Measurements from ENCODE around the gene STAT4. TPM values are rescaled to one million over a fixed set of nuclear protein-coding genes. Genes with fewer than 3 reads are reported as not detected.

The STAT4 gene
- total RNA-seq, 4 donors from 2014 or later: 1.0 to 6.6 (median 4.4) TPM

DNA sequence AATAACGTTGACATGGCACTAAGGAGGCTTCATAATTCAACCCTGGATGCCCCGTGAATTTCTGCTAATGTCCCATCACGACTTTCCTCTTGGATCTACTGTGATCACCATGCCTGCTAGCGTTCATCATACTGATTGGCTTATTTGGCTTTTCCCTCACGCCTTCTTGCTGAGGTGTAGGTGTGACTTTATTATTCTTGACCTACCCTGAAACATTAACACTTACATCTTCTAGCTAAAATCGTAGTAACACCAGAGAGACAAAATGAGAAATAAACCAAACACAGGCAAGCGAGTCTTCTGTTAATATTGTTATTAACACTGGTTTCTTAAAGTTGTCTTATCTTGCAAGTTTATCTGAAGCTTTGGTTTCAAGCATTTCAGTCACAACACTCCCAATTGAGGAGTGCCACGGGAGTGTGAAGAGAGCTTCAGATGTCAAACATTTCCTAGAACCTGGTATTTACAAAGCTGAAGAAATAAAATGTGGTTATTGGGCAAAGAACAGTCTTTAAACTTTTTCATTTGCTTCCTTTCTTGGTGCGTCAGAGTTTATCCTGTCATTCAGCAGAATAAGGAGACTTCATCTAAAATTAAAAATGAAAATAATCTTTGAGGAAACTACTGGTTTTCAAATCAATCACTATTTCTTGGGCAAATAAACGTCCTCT is 121.4 kb downstream of the STAT4 start:
- 79 to 85% methylated on average over 10 of the region's 10 CpGs for WGBS, 2 donors

DNA sequence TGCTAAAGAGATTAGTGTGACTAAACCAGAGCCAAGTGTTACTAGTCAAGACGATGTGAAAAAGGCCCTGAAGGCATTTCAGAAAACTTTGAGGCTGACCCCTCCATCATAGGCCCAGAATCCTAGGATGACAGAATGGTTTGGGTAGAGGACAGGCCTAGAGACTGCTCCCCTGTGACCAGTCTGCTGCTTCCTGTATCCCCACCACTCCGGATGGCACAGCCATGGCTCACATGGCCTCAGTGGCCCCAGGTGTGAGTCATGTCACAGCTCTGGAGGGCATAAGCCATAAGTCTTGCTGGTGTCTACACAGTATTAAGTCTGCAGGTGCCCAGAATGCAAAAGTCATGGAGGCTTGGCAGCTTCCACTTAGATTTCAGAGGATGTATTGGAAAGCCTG is 124.4 kb downstream of the STAT4 start:
- WGBS, 2 donors: 41 to 96% methylated on average over 1 to 2 of the region's 2 CpGs
- no peak overlapping the region for H3K27ac ChIP-seq
- intact Hi-C loops (cut with DNase I): no loop called here

More for the DNA sequence above, 121.4 kb downstream of the STAT4 start:
- no peak overlapping the region for H3K4me3 ChIP-seq (replicated peaks in 1 of 3)
- H3K4me1 ChIP-seq: no peaks in the 10 kb centered on the region
- no peak overlapping the region for H3K27ac ChIP-seq
- intact Hi-C loops (cut with DNase I): no loop called here
- H3K36me3 ChIP-seq: no peaks in the 10 kb centered on the region
- TF ChIP-seq POLR2A (IDR thresholded peaks at IDR 0.05): no peak
- TF ChIP-seq, protein P1, sequence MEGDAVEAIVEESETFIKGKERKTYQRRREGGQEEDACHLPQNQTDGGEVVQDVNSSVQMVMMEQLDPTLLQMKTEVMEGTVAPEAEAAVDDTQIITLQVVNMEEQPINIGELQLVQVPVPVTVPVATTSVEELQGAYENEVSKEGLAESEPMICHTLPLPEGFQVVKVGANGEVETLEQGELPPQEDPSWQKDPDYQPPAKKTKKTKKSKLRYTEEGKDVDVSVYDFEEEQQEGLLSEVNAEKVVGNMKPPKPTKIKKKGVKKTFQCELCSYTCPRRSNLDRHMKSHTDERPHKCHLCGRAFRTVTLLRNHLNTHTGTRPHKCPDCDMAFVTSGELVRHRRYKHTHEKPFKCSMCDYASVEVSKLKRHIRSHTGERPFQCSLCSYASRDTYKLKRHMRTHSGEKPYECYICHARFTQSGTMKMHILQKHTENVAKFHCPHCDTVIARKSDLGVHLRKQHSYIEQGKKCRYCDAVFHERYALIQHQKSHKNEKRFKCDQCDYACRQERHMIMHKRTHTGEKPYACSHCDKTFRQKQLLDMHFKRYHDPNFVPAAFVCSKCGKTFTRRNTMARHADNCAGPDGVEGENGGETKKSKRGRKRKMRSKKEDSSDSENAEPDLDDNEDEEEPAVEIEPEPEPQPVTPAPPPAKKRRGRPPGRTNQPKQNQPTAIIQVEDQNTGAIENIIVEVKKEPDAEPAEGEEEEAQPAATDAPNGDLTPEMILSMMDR (IDR thresholded peaks at IDR 0.05): no peak
- no peak for DNase-seq
- no peaks in the 10 kb centered on the region for H3K9me3 ChIP-seq
- no peaks in the 10 kb centered on the region for H3K27me3 ChIP-seq

DNA sequence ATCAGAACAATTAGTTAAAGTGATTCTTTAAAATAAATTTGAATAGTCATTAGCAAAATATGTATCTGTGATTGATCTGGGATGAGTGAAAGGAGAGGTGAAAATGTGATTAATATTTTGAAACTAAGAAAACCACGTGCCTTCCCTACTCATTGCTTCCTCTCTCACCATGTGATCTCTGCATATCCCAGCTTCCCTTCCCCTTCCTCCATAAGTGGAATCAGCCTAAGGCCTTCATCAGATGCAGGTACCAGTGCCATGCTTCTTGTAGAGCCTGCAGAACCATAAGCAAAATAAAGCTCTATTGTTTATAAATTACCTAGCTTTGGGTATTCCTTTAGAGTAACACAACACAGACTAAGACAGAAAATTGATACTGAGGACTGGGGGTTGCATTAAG is 125.7 kb downstream of the STAT4 start:
- Histone ChIP-seq H3K4me3 (replicated peaks in 1 of 3) (no peak overlapping the region), H3K27ac (no peak overlapping the region), H3K4me1 (peaks cover 0 to 6% of the 10 kb centered on the region in 2 donors), H3K9me3 (no peaks in the 10 kb centered on the region), H3K36me3 (no peaks in the 10 kb centered on the region), H3K27me3 (no peaks in the 10 kb centered on the region)
- TF ChIP-seq, protein P1 (IDR thresholded peaks at IDR 0.05): no peak
- no peak for TF ChIP-seq POLR2A (IDR thresholded peaks at IDR 0.05)
- no peak for DNase-seq
- WGBS, 2 donors: 70 to 71% methylated on average over 1 of the region's 1 CpG
- intact Hi-C loops (cut with DNase I): no loop called here

More for the DNA sequence above, 124.4 kb downstream of the STAT4 start:
- Histone ChIP-seq H3K27me3 (no peaks in the 10 kb centered on the region), H3K9me3 (no peaks in the 10 kb centered on the region), H3K4me1 (peaks cover 0 to 3% of the 10 kb centered on the region in 2 donors), H3K36me3 (no peaks in the 10 kb centered on the region), H3K4me3 (replicated peaks in 1 of 3) (no peak overlapping the region)
- TF ChIP-seq POLR2A (IDR thresholded peaks at IDR 0.05): no peak
- TF ChIP-seq, protein P1 (IDR thresholded peaks at IDR 0.05): no peak
- no peak for DNase-seq

DNA sequence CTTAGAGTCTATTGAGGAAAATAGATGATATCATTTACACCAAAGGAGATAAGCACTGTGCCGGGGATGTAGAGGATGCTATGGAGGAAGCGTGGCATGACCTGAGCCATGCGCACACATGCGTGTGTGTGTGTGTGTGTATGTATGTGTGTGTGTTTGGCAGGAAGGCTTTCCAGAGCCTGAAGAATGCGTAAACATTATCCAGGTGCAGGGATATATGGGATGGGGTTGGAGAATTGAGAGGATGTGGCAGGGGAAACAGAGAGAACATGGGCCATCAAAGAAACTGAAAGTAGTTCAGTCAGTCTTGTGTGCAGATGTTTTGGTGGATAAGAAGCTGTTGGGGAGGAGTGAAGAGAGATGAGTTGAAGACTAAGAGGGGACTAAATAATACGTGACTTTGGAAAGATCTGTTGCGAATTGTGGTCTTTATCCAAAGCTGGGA is 127.5 kb downstream of the STAT4 start:
- H3K4me3 ChIP-seq (replicated peaks in 1 of 3): no peak overlapping the region
- no peaks in the 10 kb centered on the region for H3K27me3 ChIP-seq
- no peaks in the 10 kb centered on the region for H3K9me3 ChIP-seq
- WGBS, 2 donors: 86 to 88% methylated on average over 7 of the region's 7 CpGs
- TF ChIP-seq POLR2A (IDR thresholded peaks at IDR 0.05): no peak
- TF ChIP-seq, protein P1 (IDR thresholded peaks at IDR 0.05): no peak
- H3K4me1 ChIP-seq: peaks cover 0 to 6% of the 10 kb centered on the region in 2 donors
- intact Hi-C loops (cut with DNase I): no loop called here
- no peaks in the 10 kb centered on the region for H3K36me3 ChIP-seq
- DNase-seq: no peak
- H3K27ac ChIP-seq: no peak overlapping the region

DNA sequence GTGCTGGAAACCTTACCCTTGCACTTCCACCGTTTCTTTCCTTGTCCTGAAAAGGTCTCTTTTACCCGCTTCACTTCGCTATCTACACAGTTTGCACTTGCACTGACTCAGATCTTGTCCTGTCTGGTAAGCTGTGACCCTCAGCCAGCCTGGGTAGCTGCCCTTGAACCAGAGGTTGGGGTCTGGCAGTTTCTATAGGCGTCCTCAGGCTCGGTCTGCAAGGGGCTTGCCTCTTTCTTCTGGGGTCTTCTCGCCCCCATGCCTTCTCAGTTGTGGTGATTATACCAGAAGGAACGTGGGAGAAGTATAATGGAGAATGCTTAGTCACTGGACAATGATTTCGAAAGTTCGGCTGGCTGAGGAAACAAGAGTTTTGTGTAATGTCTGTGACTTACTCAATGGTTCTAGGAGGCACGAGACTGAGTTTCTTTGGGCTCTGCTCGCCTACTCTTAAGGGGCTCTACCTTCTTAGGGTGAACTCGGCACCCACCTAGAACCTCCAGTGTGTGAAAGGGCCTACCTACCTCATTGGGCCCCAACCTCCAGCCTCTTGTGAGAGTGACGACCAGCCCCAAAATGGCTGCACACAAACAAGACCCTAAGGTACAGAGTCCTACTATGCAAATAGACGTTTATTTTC is 129.9 kb downstream of the STAT4 start:
- H3K4me1 ChIP-seq: peaks cover 0 to 6% of the 10 kb centered on the region in 2 donors
- intact Hi-C loops (cut with DNase I): no loop called here
- 29 to 40% methylated on average over 14 of the region's 14 CpGs for WGBS, 2 donors
- H3K27ac ChIP-seq: peak overlapping the region; percentile 76 to 83 (median 79)
- no peaks in the 10 kb centered on the region for H3K9me3 ChIP-seq
- DNase-seq: peak; percentile 10 to 12
- H3K36me3 ChIP-seq: no peaks in the 10 kb centered on the region
- peak overlapping the region; percentile 27 to 75 (median 66) for H3K4me3 ChIP-seq (replicated peaks in 1 of 3)
- TF ChIP-seq, protein P1 (IDR thresholded peaks at IDR 0.05): no peak
- no peak for TF ChIP-seq POLR2A (IDR thresholded peaks at IDR 0.05)
- H3K27me3 ChIP-seq: no peaks in the 10 kb centered on the region

Data from thyroid gland (tissue), 4 donors.